Fibroblast of lung (primary cell): Measurements from ENCODE around the gene STPG4. TPM values are rescaled to one million over a fixed set of nuclear protein-coding genes. Genes with fewer than 3 reads are reported as not detected.

Experiments
- DNase-seq, 2 donors: peaks; one replicate each; pipeline versions ENCODE4 v3.0.0 to v3.0.0-alpha.2; 2010; ENCODE audit warnings: low read depth in 2 of 2
- H2AFZ ChIP-seq: 2 replicates; pipeline ENCODE4 v1.5.1; 2012; ENCODE audit warnings: low read length, control low read depth, inconsistent platforms
- H3K27ac ChIP-seq: 2 replicates; pipeline ENCODE4 v1.5.1; 2011; ENCODE audit warnings: low read length, control low read depth; ENCODE audit not compliant: insufficient read depth
- H3K27me3 ChIP-seq: 2 replicates; pipeline ENCODE4 v1.5.1; 2011; ENCODE audit warnings: mild to moderate bottlenecking, low read length; ENCODE audit not compliant: control insufficient read depth, insufficient read depth
- H3K36me3 ChIP-seq: 2 replicates; pipeline ENCODE4 v1.5.1; 2011; ENCODE audit warnings: low read length; ENCODE audit not compliant: control insufficient read depth, insufficient read depth
- H3K4me1 ChIP-seq: 2 replicates; pipeline ENCODE4 v1.5.1; 2011; ENCODE audit warnings: low read length; ENCODE audit not compliant: control insufficient read depth, insufficient read depth; ENCODE audit errors: extremely low read depth
- H3K4me2 ChIP-seq: 2 replicates; pipeline ENCODE4 v1.5.1; 2011; ENCODE audit warnings: low read length, control low read depth; ENCODE audit not compliant: insufficient read depth; ENCODE audit errors: extremely low read depth
- H3K4me3 ChIP-seq, 4 experiments: fragments of 200-600 bp in 1 of 4; sonication (generic) in 1 of 4; replicated peaks in 1 of 4; 2 replicates each; pipeline ENCODE4 v1.5.1; 2011 to 2016; ENCODE audit warnings: low read length in 4 of 4, low read depth in 3 of 4, mild to moderate bottlenecking in 3 of 4, control low read depth in 2 of 4, inconsistent platforms in 1 of 4, mixed read lengths in 1 of 4; ENCODE audit not compliant: insufficient read depth in 1 of 4; ENCODE audit errors: control extremely low read depth in 1 of 4
- H3K79me2 ChIP-seq: 2 replicates; pipeline ENCODE4 v1.5.1; 2012; ENCODE audit warnings: mild to moderate bottlenecking, low read length, inconsistent platforms; ENCODE audit not compliant: control insufficient read depth, insufficient read depth
- H3K9ac ChIP-seq: 2 replicates; pipeline ENCODE4 v1.5.1; 2011; ENCODE audit warnings: mild to moderate bottlenecking, low read length, control low read depth; ENCODE audit not compliant: insufficient read depth
- H3K9me3 ChIP-seq: 2 replicates; pipeline ENCODE4 v1.5.1; 2012; ENCODE audit warnings: low read depth, low read length; ENCODE audit not compliant: control insufficient read depth, insufficient read depth
- H4K20me1 ChIP-seq: 2 replicates; pipeline ENCODE4 v1.5.1; 2011; ENCODE audit warnings: low read length; ENCODE audit not compliant: control insufficient read depth, insufficient read depth; ENCODE audit errors: extremely low read depth
- EZH2 ChIP-seq: IDR thresholded peaks from 2 replicates; pipeline ENCODE4 v1.5.1; 2012; ENCODE audit warnings: low read length, control low read depth, mild to moderate bottlenecking; ENCODE audit errors: missing control alignments
- polyA plus RNA-seq, 2 donors: library from polyadenylated mRNA; depleted of rRNA in 1 of 2; stranded (reverse) in 1 of 2; unstranded in 1 of 2; fragments of >200 nt; gene quantifications; 2 replicates each; pipeline ENCODE4 v1.2.1, GENCODE V29; 2011 to 2012; ENCODE audit warnings: missing spikeins in 1 of 2
- total RNA-seq: library from RNA; depleted of rRNA; stranded (reverse); fragments of >200 nt; gene quantifications from 2 replicates; pipeline ENCODE4 v1.2.1, GENCODE V29; 2014
- TF ChIP-seq, protein P1 (sequence below), 2 donors: IDR thresholded peaks in 1 of 2; conservative IDR thresholded peaks in 1 of 2; 1 replicate in 1 of 2; 2 replicates in 1 of 2; pipeline ENCODE4 v1.5.1; 2011 to 2012; ENCODE audit warnings: low read length in 2 of 2, control low read depth in 1 of 2, inconsistent platforms in 1 of 2, low read depth in 1 of 2, mild to moderate bottlenecking in 1 of 2

STPG4 gene
- total and polyA plus RNA-seq, 2 donors (not counting 1 experiment from before 2014, with no cell fraction given): 0.33 TPM; not detected in 1

DNA sequence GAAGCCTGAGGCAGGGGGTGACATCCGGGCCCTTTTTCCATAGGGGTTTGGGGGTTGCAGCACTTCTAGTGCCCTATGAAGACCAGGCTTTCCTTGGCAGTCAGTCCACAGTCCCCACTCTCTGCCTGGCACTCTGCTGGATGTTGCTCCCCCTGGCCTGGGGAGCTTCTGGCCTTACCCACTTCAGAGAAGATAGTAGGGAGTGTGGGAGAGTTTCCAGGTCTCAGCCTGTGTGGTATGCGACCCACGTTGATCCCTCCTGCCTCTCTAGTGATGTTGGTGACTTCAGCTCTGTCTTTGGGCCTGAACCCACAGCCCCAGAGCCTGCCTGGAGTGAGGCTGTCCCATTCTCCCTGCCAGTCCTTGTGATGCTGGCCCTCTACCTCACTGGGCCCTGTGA is 105.6 kb downstream of the STPG4 start:
- Histone ChIP-seq H2AFZ (no peak overlapping the region), H3K36me3 (peaks cover 37% of the 10 kb centered on the region), H3K27me3 (no peaks in the 10 kb centered on the region), H3K4me1 (peaks cover 2% of the 10 kb centered on the region), H3K9me3 (no peaks in the 10 kb centered on the region), H3K4me2 (no peak overlapping the region), H3K27ac (no peak overlapping the region), H3K4me3 (no peak overlapping the region), H3K79me2 (no peaks in the 10 kb centered on the region), H3K9ac (no peak overlapping the region), H4K20me1 (no peaks in the 10 kb centered on the region)
- no peak for DNase-seq
- TF ChIP-seq, protein P1, sequence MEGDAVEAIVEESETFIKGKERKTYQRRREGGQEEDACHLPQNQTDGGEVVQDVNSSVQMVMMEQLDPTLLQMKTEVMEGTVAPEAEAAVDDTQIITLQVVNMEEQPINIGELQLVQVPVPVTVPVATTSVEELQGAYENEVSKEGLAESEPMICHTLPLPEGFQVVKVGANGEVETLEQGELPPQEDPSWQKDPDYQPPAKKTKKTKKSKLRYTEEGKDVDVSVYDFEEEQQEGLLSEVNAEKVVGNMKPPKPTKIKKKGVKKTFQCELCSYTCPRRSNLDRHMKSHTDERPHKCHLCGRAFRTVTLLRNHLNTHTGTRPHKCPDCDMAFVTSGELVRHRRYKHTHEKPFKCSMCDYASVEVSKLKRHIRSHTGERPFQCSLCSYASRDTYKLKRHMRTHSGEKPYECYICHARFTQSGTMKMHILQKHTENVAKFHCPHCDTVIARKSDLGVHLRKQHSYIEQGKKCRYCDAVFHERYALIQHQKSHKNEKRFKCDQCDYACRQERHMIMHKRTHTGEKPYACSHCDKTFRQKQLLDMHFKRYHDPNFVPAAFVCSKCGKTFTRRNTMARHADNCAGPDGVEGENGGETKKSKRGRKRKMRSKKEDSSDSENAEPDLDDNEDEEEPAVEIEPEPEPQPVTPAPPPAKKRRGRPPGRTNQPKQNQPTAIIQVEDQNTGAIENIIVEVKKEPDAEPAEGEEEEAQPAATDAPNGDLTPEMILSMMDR (conservative IDR thresholded peaks at IDR 0.05 in 1 of 2, IDR thresholded peaks at IDR 0.05 in 1 of 2; ENCODE audit: low read depth in 1 of 2, low read length in 2 of 2): no peak
- no peak for TF ChIP-seq EZH2

DNA sequence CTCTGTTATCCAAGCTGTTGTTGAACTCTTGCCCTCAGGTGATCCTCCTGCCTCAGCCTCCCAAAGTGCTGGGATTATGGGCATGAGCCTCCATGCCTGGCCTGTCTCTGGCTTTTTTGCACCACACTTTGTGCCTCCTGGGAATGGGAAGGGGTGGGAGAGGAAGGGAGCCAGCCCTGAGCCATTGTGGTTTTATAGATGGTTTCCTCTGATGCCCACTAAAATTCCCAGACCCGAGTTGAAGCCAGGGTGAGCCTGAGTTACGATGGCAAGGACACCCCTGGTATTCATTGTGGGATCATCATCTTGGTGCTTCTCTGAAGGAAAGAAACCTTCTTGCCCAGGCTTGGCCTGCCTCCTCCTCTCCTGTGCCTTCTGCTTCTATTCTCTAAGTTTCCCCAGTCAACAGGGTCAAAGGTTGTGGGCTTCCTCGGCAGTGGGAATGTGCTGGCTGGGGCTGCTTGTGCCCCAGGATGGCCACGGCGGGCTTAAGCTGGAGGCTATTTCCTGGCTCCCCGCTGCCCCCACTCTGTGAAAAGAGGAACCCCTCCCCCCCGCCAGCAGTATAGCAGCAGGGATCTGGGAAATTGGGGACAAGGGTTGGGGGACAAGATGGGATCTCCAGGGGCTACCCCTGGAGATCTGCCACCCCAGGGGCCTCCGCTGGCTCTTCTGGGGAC is 106.2 kb downstream of the STPG4 start:
- H3K9ac ChIP-seq: no peak overlapping the region
- no peaks in the 10 kb centered on the region for H4K20me1 ChIP-seq
- no peak overlapping the region for H3K4me3 ChIP-seq
- no peak for DNase-seq
- no peaks in the 10 kb centered on the region for H3K27me3 ChIP-seq
- no peak overlapping the region for H3K4me2 ChIP-seq
- H3K27ac ChIP-seq: no peak overlapping the region
- H3K79me2 ChIP-seq: no peaks in the 10 kb centered on the region
- no peaks in the 10 kb centered on the region for H3K9me3 ChIP-seq
- peaks cover 6% of the 10 kb centered on the region for H3K4me1 ChIP-seq
- H2AFZ ChIP-seq: no peak overlapping the region
- peaks cover 36% of the 10 kb centered on the region for H3K36me3 ChIP-seq
- TF ChIP-seq, protein P1 (conservative IDR thresholded peaks at IDR 0.05 in 1 of 2, IDR thresholded peaks at IDR 0.05 in 1 of 2; ENCODE audit: low read depth in 1 of 2, low read length in 2 of 2): no peak

DNA sequence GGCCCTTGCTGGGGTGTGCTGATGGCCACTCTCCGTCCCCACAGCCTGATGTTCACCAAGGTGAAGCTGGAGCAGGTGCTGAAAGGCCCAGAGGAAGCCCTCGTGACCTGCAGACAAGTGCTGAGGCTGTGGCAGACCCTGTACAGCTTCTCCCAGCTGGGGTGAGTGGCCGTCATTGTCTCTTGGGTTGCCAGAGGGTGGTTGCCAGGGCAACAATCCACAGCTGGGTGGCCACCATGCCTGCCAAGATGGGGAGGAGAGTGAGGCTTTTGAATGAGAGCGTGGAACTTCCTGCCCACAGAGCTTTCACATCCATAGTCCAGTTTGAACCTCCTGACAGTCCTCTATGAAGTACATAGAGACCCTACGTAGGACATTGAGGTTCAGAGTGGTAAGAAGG is 108.8 kb downstream of the STPG4 start:
- Histone ChIP-seq H3K4me3 (no peak overlapping the region), H3K36me3 (peaks cover 27% of the 10 kb centered on the region), H3K9ac (no peak overlapping the region), H3K9me3 (no peaks in the 10 kb centered on the region), H4K20me1 (no peaks in the 10 kb centered on the region), H3K79me2 (peaks cover under 1% of the 10 kb centered on the region), H3K27me3 (no peaks in the 10 kb centered on the region), H3K4me1 (peaks cover 30% of the 10 kb centered on the region), H2AFZ (no peak overlapping the region), H3K4me2 (no peak overlapping the region), H3K27ac (peak overlapping the region; percentile 2)
- TF ChIP-seq, protein P1 (conservative IDR thresholded peaks at IDR 0.05 in 1 of 2, IDR thresholded peaks at IDR 0.05 in 1 of 2; ENCODE audit: low read depth in 1 of 2, low read length in 2 of 2): no peak
- TF ChIP-seq EZH2: no peak
- DNase-seq: no peak
